ENCODE results near the gene AP1S3.
A peak's percentile ranks its signal among the peaks of the same experiment; 100 is the strongest.

The AP1S3 gene

DNA sequence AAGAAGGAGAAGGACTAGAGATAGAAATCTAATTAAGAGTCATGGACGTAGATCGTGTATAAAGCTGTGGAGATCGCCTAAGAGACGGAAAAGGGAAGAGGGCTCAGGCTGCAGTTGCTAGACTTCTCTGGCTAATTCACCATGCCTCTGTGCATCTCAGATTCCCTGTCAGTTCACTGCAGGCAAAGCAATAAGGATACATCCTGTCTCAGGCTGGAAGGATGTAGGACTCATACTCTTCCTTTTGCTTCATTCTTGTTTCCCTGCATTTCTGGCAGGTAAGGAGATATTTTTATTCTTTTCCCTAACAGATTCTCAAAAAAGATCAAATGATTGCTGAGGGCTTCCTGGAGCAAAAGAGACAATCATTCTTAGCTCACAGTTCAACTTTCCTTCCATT, 112.5 kb downstream of the AP1S3 start:
- no peak for DNase-seq (ENCODE audit: low read depth, low spot score)

DNA sequence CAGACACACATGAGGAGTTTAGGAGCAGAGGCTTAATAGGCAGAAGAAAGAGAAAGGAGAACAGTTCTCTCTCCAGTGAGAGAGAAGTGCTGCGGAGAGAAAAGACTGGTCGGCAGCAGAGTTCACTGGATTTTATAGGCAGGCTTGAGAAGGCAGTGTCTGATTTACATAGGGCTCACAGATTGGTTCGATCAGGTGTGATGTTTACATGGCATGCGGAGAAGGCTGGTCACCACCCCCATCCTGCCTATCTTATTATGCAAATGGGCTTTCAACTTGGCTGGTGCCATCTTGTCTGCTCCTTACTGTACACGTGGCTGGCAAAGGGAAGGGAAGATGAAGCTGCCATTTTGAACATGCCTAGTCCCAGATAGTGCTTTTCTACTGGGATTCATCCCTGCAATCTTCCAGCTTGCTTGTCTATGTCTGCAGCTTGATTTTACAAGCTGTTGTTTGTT, 113.4 kb downstream of the AP1S3 start:
- peak; percentile 96 for DNase-seq (ENCODE audit: low read depth, low spot score)

DNA sequence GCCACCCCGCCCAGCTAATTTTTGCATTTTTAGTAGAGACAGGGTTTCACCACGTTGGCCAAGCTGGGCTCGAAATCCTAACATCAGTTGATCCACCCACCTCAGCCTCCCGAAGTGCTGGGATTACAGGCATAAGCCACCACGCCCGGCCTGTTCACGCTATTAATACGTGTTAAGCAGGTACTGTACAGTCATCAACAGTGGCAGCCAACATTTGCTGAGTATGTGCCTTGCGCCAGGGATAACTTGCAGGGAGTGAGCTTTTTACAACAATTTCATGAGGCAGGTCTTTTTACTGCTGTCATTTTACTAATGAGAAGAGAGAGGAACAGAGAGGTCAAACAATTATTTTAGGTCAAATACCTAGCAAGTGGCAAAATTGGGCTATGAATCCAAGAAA, 115.2 kb downstream of the AP1S3 start:
- no peak for DNase-seq (ENCODE audit: low read depth, low spot score)

DNA sequence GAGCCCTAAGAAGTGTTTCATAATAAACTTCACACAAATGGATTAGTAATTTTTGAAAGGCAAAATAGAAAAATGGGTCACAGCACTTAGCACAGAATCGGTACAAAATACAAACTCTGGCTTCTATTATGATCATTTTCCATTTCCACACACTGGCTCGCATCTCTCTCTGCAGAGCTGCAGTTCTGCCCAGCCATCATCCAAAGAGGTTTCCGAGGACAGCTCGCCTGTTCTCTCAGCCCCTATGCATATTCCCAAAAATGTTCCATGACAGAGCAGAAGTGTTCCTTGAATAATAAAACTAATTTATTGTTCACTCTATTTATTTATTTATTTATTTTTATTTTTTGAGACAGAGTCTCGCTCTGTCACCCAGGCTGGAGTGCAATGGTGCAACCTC, 115.6 kb downstream of the AP1S3 start:
- DNase-seq (ENCODE audit: low read depth, low spot score) = no peak

DNA sequence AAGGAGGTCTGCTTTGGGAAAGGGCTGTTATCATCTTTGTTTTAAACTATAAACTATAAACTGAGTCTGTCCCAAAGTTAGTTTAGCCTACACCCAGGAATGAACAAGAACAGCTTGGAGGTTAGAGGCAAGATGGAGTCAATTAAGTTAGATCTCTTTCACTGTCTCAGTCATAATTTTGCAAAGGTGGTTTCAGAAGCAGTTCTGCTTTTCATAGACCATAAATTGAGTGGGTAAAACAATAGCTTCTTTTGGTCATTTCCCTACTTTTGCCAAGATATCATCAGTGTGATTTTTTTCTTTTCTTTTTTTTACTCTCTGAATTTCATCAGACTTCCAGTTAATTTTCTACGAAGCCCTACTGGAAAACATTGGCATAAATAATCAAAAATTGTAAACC, 117.0 kb downstream of the AP1S3 start:
- DNase-seq (ENCODE audit: low read depth, low spot score) = no peak

- DNase-seq (ENCODE audit: low read depth, low spot score) = no peak
These were observed 124.7 kb downstream of the AP1S3 start for GRCh38 chr2:223712642-223713041.

- DNase-seq (ENCODE audit: low read depth, low spot score) = no peak
These were observed 125.6 kb downstream of the AP1S3 start for GRCh38 chr2:223711596-223712326.

Measured in iPS DF 19.7 (cell line).